K562 (cell line): Measurements from ENCODE around the gene SCG3. TPM values are rescaled to one million over a fixed set of nuclear protein-coding genes. Genes with fewer than 3 reads are reported as not detected.
A peak's percentile ranks its signal among the peaks of the same experiment; 100 is the strongest.

ENCODE experiments used
- ARID2 ChIP-seq: fragments of 450-650 bp; IDR thresholded peaks from 2 replicates; pipeline ENCODE4 v1.6.1; 2017; ENCODE audit warnings: antibody characterized with exemption, mild to moderate bottlenecking
- GMEB1 ChIP-seq: fragments of 250-450 bp; sonication (Bioruptor Pico); IDR thresholded peaks from 2 replicates; pipeline ENCODE4 v1.4.0; 2020; ENCODE audit warnings: mild to moderate bottlenecking
- HDAC1 ChIP-seq, 2 experiments: fragments of 450-650 bp; IDR thresholded peaks; 2 replicates each; pipeline ENCODE4 v1.6.1; 2016 to 2017; ENCODE audit warnings: inconsistent platforms in 1 of 2, mild to moderate bottlenecking in 1 of 2, moderate library complexity in 1 of 2
- NFRKB ChIP-seq: fragments of 450-650 bp; IDR thresholded peaks from 2 replicates; pipeline ENCODE4 v1.6.1; 2016; ENCODE audit warnings: low read depth
- REST ChIP-seq, 2 experiments: fragments of 450-650 bp; formaldehyde crosslinking in 1 of 2; IDR thresholded peaks; 2 replicates each; pipeline versions ENCODE4 v1.4.0 to v1.6.1; 2014 to 2020; ENCODE audit warnings: mild to moderate bottlenecking in 2 of 2, borderline replicate concordance in 1 of 2, low read depth in 1 of 2
- SPI1 ChIP-seq: IDR thresholded peaks from 2 replicates; pipeline ENCODE4 v1.6.1; 2011; ENCODE audit warnings: low read depth, low read length, control low read depth, borderline replicate concordance
- TFAP4 ChIP-seq: sonication (generic); formaldehyde crosslinking; IDR thresholded peaks from 2 replicates; pipeline ENCODE4 v1.8.0; 2022; ENCODE audit warnings: missing genetic modification reagents, mild to moderate bottlenecking, moderate library complexity, borderline replicate concordance
- VEZF1 ChIP-seq: fragments of 200-800 bp; sonication (Bioruptor generic); IDR thresholded peaks from 2 replicates; pipeline ENCODE4 v1.6.1; 2017; ENCODE audit warnings: missing genetic modification characterization, missing compliant biosample characterization
- ZNF174 ChIP-seq: fragments of 250-450 bp; sonication (Bioruptor Pico); IDR thresholded peaks from 2 replicates; pipeline ENCODE4 v1.4.0; 2020; ENCODE audit warnings: mild to moderate bottlenecking
- ZNF253 ChIP-seq: fragments of 250-450 bp; sonication (Bioruptor Pico); conservative IDR thresholded peaks from 2 replicates; pipeline ENCODE4 v1.6.1; 2021; ENCODE audit warnings: mild to moderate bottlenecking
- ZNF324 ChIP-seq: fragments of 250-450 bp; sonication (Bioruptor Pico); IDR thresholded peaks from 2 replicates; pipeline ENCODE4 v1.4.0; 2020; ENCODE audit warnings: mild to moderate bottlenecking
- ZNF551 ChIP-seq: fragments of 250-450 bp; sonication (Bioruptor Pico); IDR thresholded peaks from 2 replicates; pipeline ENCODE4 v1.5.0; 2021; ENCODE audit warnings: mild to moderate bottlenecking, moderate library complexity
- ZNF586 ChIP-seq: fragments of 450-650 bp; formaldehyde crosslinking; conservative IDR thresholded peaks from 2 replicates; pipeline ENCODE4 v1.4.0; 2020; ENCODE audit warnings: mild to moderate bottlenecking, moderate library complexity
- polyA plus RNA-seq, 8 experiments: library from polyadenylated mRNA; depleted of rRNA in 4 of 8; stranded (reverse) in 5 of 8; unstranded in 3 of 8; fragments of >200 nt; fragmentation: Nextera tagmentation in 2 of 8; fragmentation: Illumina TruSeq in 1 of 8; extraction: Ambion mirVana in 2 of 8; extraction: Trizol in 1 of 8; gene quantifications; 2 replicates each; pipeline versions ENCODE4 v1.2.1 to v1.2.3, GENCODE V29; 2011 to 2014; ENCODE audit warnings: inconsistent platforms in 1 of 8, missing spikeins in 1 of 8
- total RNA-seq, 7 experiments: library from RNA; depleted of rRNA in 6 of 7; stranded (reverse); fragments of >200 nt in 6 of 7; fragmentation: Illumina TruSeq in 2 of 7; extraction: Trizol in 2 of 7; gene quantifications; 2 replicates each; pipeline versions ENCODE4 v1.2.1 to v1.2.3, GENCODE V29; 2011 to 2021; ENCODE audit warnings: low replicate concordance in 1 of 7

The SCG3 gene
- total and polyA plus RNA-seq, 9 of the 15 experiments (the other 6 are each of a cell fraction or from before 2014, with no cell fraction given), result 13.0 to 43.8 (median 21.0) TPM

- TF ChIP-seq REST (IDR thresholded peaks at IDR 0.05; ENCODE audit: borderline replicate concordance) (peak; percentile 18; the same call in 1 of the 2 replicates), REST (CRISPR knock-in tag; IDR thresholded peaks at IDR 0.05; ENCODE audit: low read depth) (no peak), VEZF1 (peak; percentile 62), GMEB1 (CRISPR knock-in tag) (no peak), ARID2 (peak; percentile 12; the same call in 1 of the 2 replicates), ZNF174 (CRISPR knock-in tag) (no peak), ZNF253 (CRISPR knock-in tag) (no peak), NFRKB (no peak), ZNF324 (no peak), ZNF551 (CRISPR knock-in tag) (no peak), ZNF586 (CRISPR knock-in tag) (no peak), SPI1 (peak; percentile 95), TFAP4 (CRISPR knock-in tag) (no peak), HDAC1 (IDR thresholded peaks at IDR 0.05) (peak in 1 of 2 experiments; percentile 42; a peak in 1 of 4 replicates)
Observed at GRCh38 chr15:51672155-51672687, 9.1 kb upstream of the SCG3 start (continued).
